Fibroblast of skin of scalp (primary cell): ENCODE data around the gene NFXL1.
A peak's percentile ranks its signal among the peaks of the same experiment; 100 is the strongest.

Experiments
- DNase-seq: peaks from one replicate; pipeline ENCODE4 v3.0.0-alpha.2; 2013

Gene NFXL1

DNA sequence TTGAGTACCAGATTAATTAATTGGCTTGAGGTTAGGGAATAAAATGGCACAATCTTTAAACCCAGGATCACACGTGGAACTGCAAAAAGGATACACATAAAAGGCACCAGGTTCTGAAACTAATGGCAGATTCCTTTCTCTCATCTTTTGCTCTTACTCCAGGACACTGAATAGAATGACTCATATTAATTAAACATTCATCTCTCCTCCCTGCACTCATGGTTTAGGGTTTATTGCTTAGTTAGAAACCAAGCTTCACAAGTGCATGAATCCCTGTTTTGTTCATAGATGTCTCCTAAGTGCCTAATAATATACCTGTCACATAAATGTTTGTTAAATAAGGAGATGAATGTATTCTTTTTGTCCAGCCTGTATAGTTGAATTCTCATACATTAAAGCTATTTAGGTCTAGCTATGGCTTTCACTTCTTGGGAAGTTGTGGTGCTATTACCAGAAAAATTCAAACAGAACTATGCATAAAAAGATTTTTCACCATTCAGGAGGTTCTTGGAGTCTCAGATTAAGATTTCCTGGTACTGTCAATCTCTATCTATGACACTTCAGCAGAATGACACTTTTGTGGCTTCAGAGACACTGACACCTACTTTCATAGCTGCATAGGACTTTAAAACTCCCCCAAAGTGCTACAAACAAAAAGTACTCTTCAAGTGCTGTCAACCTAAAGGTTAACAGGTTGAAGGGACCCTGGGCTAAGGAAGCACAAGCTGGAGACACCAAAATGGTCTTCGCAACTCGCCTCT is 83.9 kb downstream of the NFXL1 start:
- no peak for DNase-seq

DNA sequence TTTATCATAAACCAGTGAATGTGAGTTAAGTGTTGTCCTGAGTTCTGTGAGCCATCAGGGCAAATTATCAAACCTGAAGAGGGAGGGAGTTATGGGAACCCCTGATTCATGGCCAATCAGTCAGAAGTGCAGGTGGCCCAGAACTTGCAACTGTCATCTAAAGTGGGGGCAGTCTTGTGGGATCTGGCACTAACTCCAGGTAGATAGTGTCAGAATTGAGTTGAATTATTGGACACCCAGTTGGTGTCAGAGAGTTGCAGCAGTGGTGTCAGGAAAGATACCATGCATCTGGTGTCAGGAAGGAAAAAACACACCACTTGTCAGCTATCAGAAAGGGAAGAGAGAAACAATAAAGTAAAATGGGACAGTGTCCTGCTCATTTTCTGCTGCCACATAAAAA is 84.9 kb downstream of the NFXL1 start:
- no peak for DNase-seq

DNA sequence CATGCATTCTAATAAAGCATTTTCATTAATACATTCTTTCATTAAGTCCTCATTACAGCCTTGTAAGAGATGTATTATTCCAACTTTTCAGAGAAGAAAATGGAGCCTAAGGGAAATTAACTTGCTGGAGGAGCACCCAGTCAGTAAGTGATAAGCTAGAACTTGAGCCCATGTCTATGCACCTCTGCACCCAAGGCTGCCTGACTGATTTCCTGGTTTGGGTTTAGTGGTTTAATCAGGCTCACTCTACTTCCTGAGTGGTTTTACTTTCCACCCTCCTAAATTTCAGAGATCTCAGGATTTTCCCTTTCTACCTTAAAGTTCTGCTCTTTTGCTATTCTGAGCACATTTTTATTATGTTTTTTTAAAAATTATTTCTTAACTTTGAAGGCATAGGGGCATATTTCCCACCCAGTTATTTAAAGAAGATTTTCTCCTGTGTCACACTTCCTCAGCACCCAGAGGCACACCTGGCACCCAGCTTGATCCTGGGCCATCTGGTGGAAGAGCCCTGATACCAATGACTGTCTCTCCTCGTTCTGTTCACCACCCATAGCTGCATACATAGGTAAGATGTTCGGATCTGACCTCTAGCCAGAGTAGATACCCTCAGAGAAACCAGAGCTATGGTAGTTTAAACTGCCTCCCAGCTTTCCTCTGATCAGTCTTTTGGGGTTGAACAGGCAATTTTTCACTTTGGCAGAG is 86.9 kb downstream of the NFXL1 start:
- DNase-seq, result no peak

GRCh38 chr4:47824840-47825239 is 89.5 kb downstream of the NFXL1 start:
- DNase-seq, result no peak

DNA sequence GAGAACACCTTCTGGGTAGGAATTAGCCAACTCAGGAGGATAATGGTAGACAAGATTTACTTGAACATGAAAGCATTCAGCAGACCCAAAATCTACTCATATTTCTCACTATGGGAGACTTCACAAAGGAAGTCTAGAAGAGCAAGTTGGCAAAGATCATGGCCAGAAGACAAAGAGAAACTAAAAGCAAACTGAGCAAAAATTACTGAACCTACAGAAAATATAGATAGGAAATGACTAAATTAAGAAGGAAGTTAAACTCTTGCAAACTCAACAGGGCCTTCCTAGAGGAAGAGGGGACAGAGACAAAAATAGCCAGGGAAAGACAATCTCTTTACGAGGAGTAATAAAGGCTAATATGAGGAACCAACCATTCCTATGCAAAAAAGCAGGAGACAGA is 95.2 kb downstream of the NFXL1 start:
- no peak for DNase-seq

DNA sequence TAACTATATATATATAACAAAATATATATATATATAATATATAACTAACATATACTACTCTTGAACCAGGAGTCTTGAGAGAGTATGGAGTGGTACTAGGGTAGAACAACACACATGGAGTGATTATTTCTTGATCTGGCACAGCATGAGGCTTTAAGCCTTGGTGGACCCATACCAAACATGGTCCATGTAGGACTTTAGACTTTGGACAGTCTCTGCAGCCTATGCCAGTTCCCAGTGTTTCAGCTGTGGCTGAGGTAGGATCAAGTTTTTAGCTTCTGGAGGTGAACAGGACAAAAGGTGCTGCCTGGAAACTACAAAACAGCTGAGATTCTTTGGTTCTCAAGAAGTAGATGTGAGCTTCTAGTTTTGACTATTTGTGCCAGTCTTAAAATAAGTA is 97.1 kb downstream of the NFXL1 start:
- no peak for DNase-seq

DNA sequence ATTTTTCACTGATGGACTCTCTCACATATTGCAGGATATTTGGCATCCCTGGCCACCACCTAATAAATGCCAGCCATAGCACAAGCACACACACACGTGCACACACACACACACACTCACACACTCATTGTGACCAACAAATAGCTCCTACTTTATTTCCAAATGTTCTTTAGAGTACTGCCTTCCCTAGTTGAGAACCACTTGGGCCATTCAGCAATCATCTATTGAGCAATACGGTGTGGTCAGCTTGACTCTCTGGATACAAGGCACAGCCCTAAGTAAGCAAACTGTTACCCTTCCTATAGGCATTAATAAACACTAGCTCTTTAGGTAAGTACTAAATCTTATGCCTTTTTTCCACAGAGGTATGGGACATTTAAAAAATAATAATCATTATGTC is 97.6 kb downstream of the NFXL1 start:
- DNase-seq, result no peak

DNA sequence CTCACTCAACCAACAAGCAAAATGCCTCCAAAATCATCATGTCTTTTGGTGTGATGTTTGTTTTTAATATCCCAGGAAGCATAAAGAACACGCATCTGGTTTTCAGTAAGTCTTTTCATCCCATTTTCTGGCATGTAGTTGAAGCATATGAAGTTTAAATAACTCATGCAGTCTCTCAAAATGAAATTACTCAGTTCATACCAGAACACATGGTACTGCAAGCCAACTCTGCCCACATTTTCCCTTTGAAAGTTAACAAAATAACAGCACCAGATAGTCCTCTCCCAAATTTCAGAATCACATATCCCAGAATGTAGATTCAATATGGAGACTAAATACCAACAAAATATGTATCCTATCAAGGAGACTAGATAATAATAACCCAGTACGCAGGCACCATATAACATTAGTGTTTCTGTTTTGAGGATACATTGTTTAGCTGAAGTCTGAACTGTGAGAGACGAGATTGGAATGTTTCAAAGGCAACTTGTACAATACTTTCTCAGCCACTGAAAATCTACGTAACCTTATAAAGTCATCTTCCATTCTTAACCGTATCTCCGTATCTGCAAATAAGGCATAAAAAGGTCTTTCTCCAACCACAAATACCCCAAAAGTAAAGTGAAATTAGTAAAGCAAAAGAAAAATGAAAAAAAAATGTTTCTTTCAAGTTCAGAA is 99.6 kb downstream of the NFXL1 start:
- DNase-seq, result peak; percentile 89

DNA sequence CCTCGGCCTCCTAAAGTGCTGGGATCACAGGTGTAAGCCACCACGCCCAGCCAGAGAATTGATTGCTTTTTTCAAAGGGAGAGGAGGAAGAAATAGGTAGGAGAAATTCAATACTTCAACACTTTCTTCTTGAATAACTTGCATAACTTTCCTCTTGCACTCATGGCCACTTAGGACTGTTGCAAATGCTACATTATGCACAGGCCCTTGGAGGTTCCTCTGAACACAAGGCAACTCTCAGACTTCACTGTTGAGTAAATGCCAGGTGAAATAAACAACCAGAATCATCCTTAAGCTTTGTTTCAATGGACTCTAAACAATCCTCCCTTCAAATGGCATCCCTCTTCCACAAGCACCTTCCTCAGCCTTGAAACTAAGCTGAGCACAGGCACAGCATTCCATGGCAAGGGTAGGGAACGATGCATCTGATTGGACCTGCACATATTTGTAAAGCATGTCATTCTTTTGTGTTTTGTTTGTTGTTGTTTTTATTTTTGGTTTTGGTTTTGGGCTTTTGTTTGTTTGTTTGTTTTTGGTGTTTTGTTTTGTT is 104.7 kb downstream of the NFXL1 start:
- DNase-seq, result no peak

DNA sequence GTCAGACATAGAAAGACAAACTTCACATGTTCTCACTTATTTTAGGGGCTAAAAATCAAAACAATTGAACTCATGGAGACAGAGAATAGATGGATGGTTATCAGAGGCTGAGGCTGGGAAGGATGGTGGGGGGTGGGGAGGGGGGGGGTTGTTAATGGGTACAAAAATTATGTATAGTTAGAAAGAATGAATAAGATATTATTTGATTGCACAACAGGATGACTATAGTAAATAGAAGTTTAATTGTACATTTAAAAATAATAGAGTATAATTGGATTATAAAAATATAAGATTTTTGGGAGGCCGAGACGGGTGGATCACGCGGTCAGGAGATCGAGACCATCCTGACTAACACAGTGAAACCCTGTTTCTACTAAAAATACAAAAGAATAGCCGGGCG is 109.8 kb downstream of the NFXL1 start:
- DNase-seq, result no peak

- DNase-seq, result no peak
Measured at GRCh38 chr4:47801481-47802002, 112.8 kb downstream of the NFXL1 start.

DNA sequence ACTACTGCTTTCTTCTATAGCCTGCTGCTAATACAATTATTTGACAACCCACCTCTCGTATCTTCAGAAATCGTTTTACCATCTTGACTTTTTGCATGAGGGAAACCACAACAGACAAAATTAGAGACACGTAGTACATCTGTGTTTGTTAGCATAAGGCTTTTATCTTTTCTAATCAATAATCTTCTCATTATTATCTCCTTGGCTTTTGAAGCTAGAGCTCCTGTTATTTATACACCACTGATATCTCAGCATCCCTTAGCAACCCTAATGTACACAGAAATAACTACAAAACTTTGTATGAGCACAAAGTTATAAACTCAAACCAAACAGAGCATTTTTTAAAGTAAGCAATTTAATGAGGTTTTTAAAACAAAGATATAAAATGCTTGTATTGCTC is 116.2 kb downstream of the NFXL1 start:
- no peak for DNase-seq
